H7 (cell line): Measurements from ENCODE around the gene PRRT1B. TPM values are rescaled to one million over a fixed set of nuclear protein-coding genes. Genes with fewer than 3 reads are reported as not detected.

ENCODE experiments used
- DNase-seq: peaks from one replicate; pipeline ENCODE4 v3.0.0; 2012
- H3K27me3 ChIP-seq: 2 replicates; pipeline ENCODE4 v1.6.0; 2011; ENCODE audit warnings: mild to moderate bottlenecking, low read length; ENCODE audit not compliant: control insufficient read depth, insufficient read depth
- H3K36me3 ChIP-seq: replicated peaks from 2 replicates; pipeline ENCODE4 v1.5.1; 2011; ENCODE audit warnings: low read length; ENCODE audit not compliant: control insufficient read depth, insufficient read depth
- H3K4me3 ChIP-seq: 2 replicates; pipeline ENCODE4 v1.5.1; 2011; ENCODE audit warnings: low read depth, mild to moderate bottlenecking, control low read depth, low read length, moderate library complexity; ENCODE audit not compliant: insufficient read depth
- total RNA-seq: library from RNA; depleted of rRNA; stranded (reverse); fragments of >200 nt; shearing (Covaris generic); gene quantifications from 2 replicates; pipeline ENCODE4 v1.2.3, GENCODE V29; 2014

PRRT1B gene
- total RNA-seq, 1 experiment from 2014 or later, result 1.5 TPM

- H3K4me3 ChIP-seq, result no peak overlapping the region
- DNase-seq, result peak; percentile 74
- peaks cover 19% of the 10 kb centered on the region for H3K27me3 ChIP-seq
- H3K36me3 ChIP-seq, result no peaks in the 10 kb centered on the region
Measured at GRCh38 chr9:131554087-131554842, 8.9 kb downstream of the PRRT1B start.

GRCh38 chr9:131554843-131555351 is 9.6 kb downstream of the PRRT1B start:
- peak; percentile 79 for DNase-seq
- peaks cover 19% of the 10 kb centered on the region for H3K27me3 ChIP-seq
- no peak overlapping the region for H3K4me3 ChIP-seq
- H3K36me3 ChIP-seq, result no peaks in the 10 kb centered on the region

GRCh38 chr9:131555841-131556673 is 10.7 kb downstream of the PRRT1B start:
- DNase-seq, result no peak
- Histone ChIP-seq H3K27me3 (peaks cover 19% of the 10 kb centered on the region), H3K4me3 (no peak overlapping the region), H3K36me3 (no peaks in the 10 kb centered on the region)

- peak; percentile 57 for DNase-seq
- Histone ChIP-seq H3K36me3 (no peaks in the 10 kb centered on the region), H3K27me3 (peaks cover 19% of the 10 kb centered on the region), H3K4me3 (no peak overlapping the region)
Measured at GRCh38 chr9:131557855-131558548, 12.7 kb downstream of the PRRT1B start.

- H3K4me3 ChIP-seq, result no peak overlapping the region
- H3K36me3 ChIP-seq, result no peaks in the 10 kb centered on the region
- no peak for DNase-seq
- peaks cover 11% of the 10 kb centered on the region for H3K27me3 ChIP-seq
Measured at GRCh38 chr9:131559421-131560000, 14.2 kb downstream of the PRRT1B start.

- peak; percentile 60 for DNase-seq
- Histone ChIP-seq H3K36me3 (no peaks in the 10 kb centered on the region), H3K27me3 (no peaks in the 10 kb centered on the region), H3K4me3 (no peak overlapping the region)
Measured at GRCh38 chr9:131562032-131562959, 17.0 kb downstream of the PRRT1B start.

- H3K36me3 ChIP-seq, result 0 out of 2 replicates have a peak, but pooled peaks cover 1% of the 10 kb centered on the region
- no peak for DNase-seq
- no peaks in the 10 kb centered on the region for H3K27me3 ChIP-seq
Measured at GRCh38 chr9:131565369-131565768, 20.0 kb downstream of the PRRT1B start.

GRCh38 chr9:131566158-131566557 is 20.8 kb downstream of the PRRT1B start:
- Histone ChIP-seq H3K36me3 (0 out of 2 replicates have a peak, but pooled peaks cover 1% of the 10 kb centered on the region), H3K4me3 (no peak overlapping the region), H3K27me3 (no peaks in the 10 kb centered on the region)
- no peak for DNase-seq

More at GRCh38 chr9:131565369-131565768, 20.0 kb downstream of the PRRT1B start:
- H3K4me3 ChIP-seq, result no peak overlapping the region

GRCh38 chr9:131567910-131568309 is 22.6 kb downstream of the PRRT1B start:
- H3K27me3 ChIP-seq, result no peaks in the 10 kb centered on the region
- peak; percentile 22 for DNase-seq
- H3K4me3 ChIP-seq, result no peak overlapping the region
- H3K36me3 ChIP-seq, result 0 out of 2 replicates have a peak, but pooled peaks cover 1% of the 10 kb centered on the region

GRCh38 chr9:131574730-131575640 is 29.7 kb downstream of the PRRT1B start:
- no peak for DNase-seq
- H3K27me3 ChIP-seq, result no peaks in the 10 kb centered on the region
- H3K4me3 ChIP-seq, result no peak overlapping the region
- peaks cover 3% of the 10 kb centered on the region for H3K36me3 ChIP-seq

- peaks cover 8% of the 10 kb centered on the region for H3K36me3 ChIP-seq
- H3K4me3 ChIP-seq, result no peak overlapping the region
- no peak for DNase-seq
- no peaks in the 10 kb centered on the region for H3K27me3 ChIP-seq
Measured at GRCh38 chr9:131575946-131576853, 30.9 kb downstream of the PRRT1B start.
